SU-DHL-6 (cell line): ENCODE data around the gene ZKSCAN4.

Experiments
- H2AFZ ChIP-seq: fragments of 200-600 bp; sonication (generic); 2 replicates; pipeline ENCODE4 v1.6.1; 2014; ENCODE audit warnings: low read depth, mild to moderate bottlenecking, moderate library complexity, mixed read lengths, antibody characterized with exemption, low read length; ENCODE audit not compliant: severe bottlenecking
- H3F3A ChIP-seq: fragments of 200-600 bp; shearing (Covaris generic); 2 replicates; pipeline ENCODE4 v1.6.0; 2016; ENCODE audit warnings: antibody characterized with exemption, mild to moderate bottlenecking; ENCODE audit not compliant: insufficient read depth
- H3K27ac ChIP-seq: fragments of 200-600 bp; sonication (generic); 2 replicates; pipeline ENCODE4 v1.5.1; 2016; ENCODE audit warnings: low read depth, mild to moderate bottlenecking, low read length, moderate library complexity, mixed read lengths
- H3K27me3 ChIP-seq: fragments of 200-600 bp; sonication (generic), shearing (Covaris generic); 2 replicates; pipeline ENCODE4 v1.6.0; 2014; ENCODE audit warnings: mild to moderate bottlenecking, low read length
- H3K36me3 ChIP-seq: fragments of 200-600 bp; sonication (generic); 2 replicates; pipeline ENCODE4 v1.6.1; 2014; ENCODE audit warnings: mild to moderate bottlenecking, low read length, mixed read lengths
- H3K4me2 ChIP-seq: fragments of 300-600, 200-600 bp; shearing (Covaris generic), sonication (generic); 2 replicates; pipeline ENCODE4 v1.6.0; 2014; ENCODE audit warnings: low read length, low read depth, mild to moderate bottlenecking; ENCODE audit not compliant: poor library complexity, severe bottlenecking
- H3K4me3 ChIP-seq: fragments of 200-600 bp; sonication (generic); 2 replicates; pipeline ENCODE4 v1.5.1; 2014; ENCODE audit warnings: antibody characterized with exemption, low read length, mild to moderate bottlenecking, mixed read lengths; ENCODE audit not compliant: insufficient read depth, poor library complexity, severe bottlenecking
- H3K79me2 ChIP-seq: fragments of 200-600 bp; sonication (generic); 2 replicates; pipeline ENCODE4 v1.6.1; 2014; ENCODE audit warnings: mild to moderate bottlenecking, low read length, moderate library complexity; ENCODE audit not compliant: insufficient read depth
- H3K9ac ChIP-seq: fragments of 200-600 bp; sonication (generic); 2 replicates; pipeline ENCODE4 v1.7.0; 2014; ENCODE audit warnings: mild to moderate bottlenecking, low read length
- H3K9me2 ChIP-seq: fragments of 200-600 bp; sonication (generic); replicated peaks from 2 replicates; pipeline ENCODE4 v1.6.1; 2014; ENCODE audit warnings: low read length; ENCODE audit not compliant: insufficient read depth
- H3K9me3 ChIP-seq: fragments of 200-600 bp; sonication (generic); 2 replicates; pipeline ENCODE4 v1.6.1; 2014; ENCODE audit warnings: low read length, mixed read lengths; ENCODE audit not compliant: insufficient read depth
- H4K20me1 ChIP-seq: fragments of 200-600 bp; sonication (generic); 2 replicates; pipeline ENCODE4 v1.6.1; 2014; ENCODE audit warnings: low read depth, mild to moderate bottlenecking, antibody characterized with exemption, low read length, moderate library complexity, mixed read lengths
- EZH2phosphoT487 ChIP-seq: fragments of 200-600 bp; sonication (generic), shearing (Covaris generic); conservative IDR thresholded peaks from 2 replicates; pipeline ENCODE4 v1.6.1; 2018; ENCODE audit warnings: mild to moderate bottlenecking, antibody characterized with exemption, low read length, moderate library complexity, mixed read lengths
- TF ChIP-seq, protein P1 (sequence below): fragments of 200-600 bp; sonication (generic); IDR thresholded peaks from one replicate; pipeline ENCODE4 v1.5.1; 2017; ENCODE audit warnings: antibody characterized with exemption, mild to moderate bottlenecking, low read length, moderate library complexity; ENCODE audit not compliant: insufficient read depth, poor library complexity, severe bottlenecking

ZKSCAN4 gene

DNA sequence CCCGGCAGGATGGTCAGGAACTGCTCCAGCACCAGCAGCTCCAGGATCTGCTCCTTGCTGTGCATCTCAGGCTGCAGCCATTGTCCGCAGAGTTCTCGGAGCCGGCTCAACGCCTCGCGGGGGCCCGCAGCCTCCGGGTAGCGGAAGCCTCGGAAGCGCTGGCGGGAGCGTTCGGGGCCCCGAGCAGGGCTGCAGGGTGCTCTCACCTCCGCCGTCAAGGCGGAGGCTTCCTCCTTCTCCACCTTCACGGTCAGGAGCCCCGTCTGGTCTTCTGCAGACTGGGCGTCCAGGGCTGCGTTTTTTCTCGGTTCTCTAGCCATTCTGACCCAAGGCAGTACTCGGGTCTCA is 434 bp downstream of the ZKSCAN4 start:
- peak overlapping the region; percentile 67 for H3K4me2 ChIP-seq
- peak overlapping the region; percentile 89 for H2AFZ ChIP-seq
- no peaks in the 10 kb centered on the region for H4K20me1 ChIP-seq
- H3K4me3 ChIP-seq, result peak overlapping the region; percentile 95
- H3K9me2 ChIP-seq, result no peaks in the 10 kb centered on the region
- H3K9me3 ChIP-seq, result no peaks in the 10 kb centered on the region
- peaks cover 7% of the 10 kb centered on the region; the same call in 1 of the 2 replicates for H3K36me3 ChIP-seq
- peak overlapping the region; percentile 18 for H3K27ac ChIP-seq
- peaks cover 19% of the 10 kb centered on the region for H3K79me2 ChIP-seq
- TF ChIP-seq EZH2phosphoT487, result no peak
- TF ChIP-seq, protein P1, sequence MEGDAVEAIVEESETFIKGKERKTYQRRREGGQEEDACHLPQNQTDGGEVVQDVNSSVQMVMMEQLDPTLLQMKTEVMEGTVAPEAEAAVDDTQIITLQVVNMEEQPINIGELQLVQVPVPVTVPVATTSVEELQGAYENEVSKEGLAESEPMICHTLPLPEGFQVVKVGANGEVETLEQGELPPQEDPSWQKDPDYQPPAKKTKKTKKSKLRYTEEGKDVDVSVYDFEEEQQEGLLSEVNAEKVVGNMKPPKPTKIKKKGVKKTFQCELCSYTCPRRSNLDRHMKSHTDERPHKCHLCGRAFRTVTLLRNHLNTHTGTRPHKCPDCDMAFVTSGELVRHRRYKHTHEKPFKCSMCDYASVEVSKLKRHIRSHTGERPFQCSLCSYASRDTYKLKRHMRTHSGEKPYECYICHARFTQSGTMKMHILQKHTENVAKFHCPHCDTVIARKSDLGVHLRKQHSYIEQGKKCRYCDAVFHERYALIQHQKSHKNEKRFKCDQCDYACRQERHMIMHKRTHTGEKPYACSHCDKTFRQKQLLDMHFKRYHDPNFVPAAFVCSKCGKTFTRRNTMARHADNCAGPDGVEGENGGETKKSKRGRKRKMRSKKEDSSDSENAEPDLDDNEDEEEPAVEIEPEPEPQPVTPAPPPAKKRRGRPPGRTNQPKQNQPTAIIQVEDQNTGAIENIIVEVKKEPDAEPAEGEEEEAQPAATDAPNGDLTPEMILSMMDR, result no peak
- no peaks in the 10 kb centered on the region for H3K27me3 ChIP-seq
- no peaks in the 10 kb centered on the region for H3F3A ChIP-seq
- peak overlapping the region; percentile 77 for H3K9ac ChIP-seq

DNA sequence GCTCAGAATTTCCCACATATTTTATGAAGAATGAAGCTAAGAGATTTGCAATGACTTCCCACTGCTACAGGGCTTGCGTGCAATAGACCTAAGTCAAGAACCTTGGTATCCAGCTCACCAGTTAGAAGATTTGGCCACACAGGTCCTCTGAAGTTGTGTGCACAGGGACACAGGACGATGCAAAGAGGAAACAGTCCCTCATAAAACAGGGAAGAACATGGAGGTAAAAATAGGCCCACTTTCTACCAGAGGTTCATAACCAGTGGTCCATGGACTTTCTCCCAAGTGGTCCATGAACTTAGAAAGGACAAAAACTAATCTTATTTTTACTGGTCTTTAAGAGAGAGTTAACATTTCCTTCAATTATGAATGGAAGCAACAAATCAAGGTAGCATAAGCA is 1.3 kb downstream of the ZKSCAN4 start:
- H3K4me2 ChIP-seq, result peak overlapping the region; percentile 67
- H2AFZ ChIP-seq, result no peak overlapping the region
- TF ChIP-seq EZH2phosphoT487, result no peak
- TF ChIP-seq, protein P1, result no peak
- H3K9me2 ChIP-seq, result no peaks in the 10 kb centered on the region
- H3K4me3 ChIP-seq, result peak overlapping the region; percentile 95
- H3F3A ChIP-seq, result no peaks in the 10 kb centered on the region
- H3K27ac ChIP-seq, result no peak overlapping the region
- H3K9ac ChIP-seq, result no peak overlapping the region; the same call in 1 of the 2 replicates
- H3K79me2 ChIP-seq, result peaks cover 19% of the 10 kb centered on the region
- H3K9me3 ChIP-seq, result no peaks in the 10 kb centered on the region
- H4K20me1 ChIP-seq, result no peaks in the 10 kb centered on the region
- peaks cover 11% of the 10 kb centered on the region for H3K36me3 ChIP-seq
- no peaks in the 10 kb centered on the region for H3K27me3 ChIP-seq

DNA sequence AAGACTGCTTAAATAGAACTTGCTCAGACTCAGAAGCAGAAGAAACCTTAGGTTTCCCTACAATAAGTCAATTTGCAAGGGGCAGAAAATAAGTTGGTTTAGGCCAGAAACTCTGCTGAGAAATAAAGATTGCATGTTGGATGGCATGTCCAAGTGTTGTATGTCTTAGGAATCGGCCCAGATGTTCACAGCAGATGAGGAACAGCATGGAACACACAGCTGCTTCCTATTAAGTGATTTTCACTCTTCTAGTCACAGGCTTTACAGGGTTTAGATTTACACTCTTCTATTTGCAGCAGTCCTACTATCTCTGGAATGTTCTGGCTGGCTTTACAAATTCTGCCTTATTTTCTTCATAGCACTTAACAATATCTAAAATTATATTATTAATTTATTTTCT is 3.2 kb downstream of the ZKSCAN4 start:
- Histone ChIP-seq H3K79me2 (peaks cover 19% of the 10 kb centered on the region), H3K9ac (no peak overlapping the region), H3K27me3 (no peaks in the 10 kb centered on the region), H2AFZ (no peak overlapping the region), H4K20me1 (no peaks in the 10 kb centered on the region), H3K27ac (no peak overlapping the region), H3K36me3 (peaks cover 22% of the 10 kb centered on the region), H3K4me3 (no peak overlapping the region), H3K9me3 (no peaks in the 10 kb centered on the region), H3K4me2 (no peak overlapping the region), H3K9me2 (no peaks in the 10 kb centered on the region), H3F3A (no peaks in the 10 kb centered on the region)
- TF ChIP-seq, protein P1, result no peak
- TF ChIP-seq EZH2phosphoT487, result no peak
